GM12874 (cell line): ENCODE measurements around the gene RPS19.

Experiments
- CTCF ChIP-seq: IDR thresholded peaks from 2 replicates; pipeline ENCODE4 v1.5.1; 2011; ENCODE audit warnings: low read depth, mild to moderate bottlenecking, control low read depth, low read length, moderate library complexity; ENCODE audit not compliant: insufficient read depth

The RPS19 gene

GRCh38 chr19:41921577-41922576 is 61.8 kb downstream of the RPS19 start:
- TF ChIP-seq CTCF: no peak
